Posterior cingulate gyrus (tissue), 11 donors: Measurements from ENCODE around the gene TRAF2.
"Not testable (repeated sequence)": the region's sequence is repeated elsewhere in the genome, so short reads cannot be mapped to it uniquely, and the experiment has no call there.

Source experiments
- DNase-seq, 10 donors: peaks; one replicate each; pipeline versions ENCODE4 v3.0.0 to v3.0.0-alpha.2; 2020 to 2021; ENCODE audit warnings: mixed read lengths in 3 of 10
- intact Hi-C: fragments of 100-400 bp; cut with DNase I; formaldehyde crosslinking; loops from one replicate; pipeline ENCODE4 v1.15.1; 2023

The TRAF2 gene

GRCh38 chr9:136869611-136870010 is 16.7 kb upstream of the TRAF2 start:
- intact Hi-C loops, DNase-seq: not testable (repeated sequence)

GRCh38 chr9:136875155-136875554 is 11.2 kb upstream of the TRAF2 start:
- intact Hi-C loops: no loop called here
- no peak for DNase-seq

- DNase-seq: no peak
These were observed 9.8 kb upstream of the TRAF2 start for GRCh38 chr9:136876476-136876875.

GRCh38 chr9:136880651-136881050 is 5.7 kb upstream of the TRAF2 start:
- intact Hi-C loops: no loop called here

More at GRCh38 chr9:136876476-136876875, 9.8 kb upstream of the TRAF2 start:
- intact Hi-C loops: no loop called here

GRCh38 chr9:136881691-136882108 is 4.6 kb upstream of the TRAF2 start:
- DNase-seq: no peak

More at GRCh38 chr9:136880651-136881050, 5.7 kb upstream of the TRAF2 start:
- DNase-seq: no peak

GRCh38 chr9:136882109-136882946 is 4.0 kb upstream of the TRAF2 start:
- intact Hi-C loops: no loop called here
- DNase-seq: no peak

More at GRCh38 chr9:136881691-136882108, 4.6 kb upstream of the TRAF2 start:
- intact Hi-C loops: no loop called here

GRCh38 chr9:136882947-136883283 is 3.4 kb upstream of the TRAF2 start:
- DNase-seq, intact Hi-C loops: not testable (repeated sequence)

- intact Hi-C loops, DNase-seq: not testable (repeated sequence)
These were observed 2.6 kb upstream of the TRAF2 start for GRCh38 chr9:136883670-136884069.

- DNase-seq: no peak
These were observed 588 bp downstream of the TRAF2 start for GRCh38 chr9:136886610-136887597.

GRCh38 chr9:136888454-136888853 is 2.1 kb downstream of the TRAF2 start:
- intact Hi-C loops: no loop called here
- no peak for DNase-seq

More at GRCh38 chr9:136886610-136887597, 588 bp downstream of the TRAF2 start:
- intact Hi-C loops: no loop called here

- intact Hi-C loops: no loop called here
- no peak for DNase-seq
These were observed 3.5 kb downstream of the TRAF2 start for GRCh38 chr9:136889858-136890257.

GRCh38 chr9:136890661-136891060 is 4.3 kb downstream of the TRAF2 start:
- intact Hi-C loops: no loop called here
- DNase-seq: no peak

- DNase-seq: no peak
- intact Hi-C loops: no loop called here
These were observed 9.7 kb downstream of the TRAF2 start for GRCh38 chr9:136896027-136896426.

GRCh38 chr9:136898483-136899100 is 12.3 kb downstream of the TRAF2 start:
- no peak for DNase-seq
- intact Hi-C loops: no loop called here

- no peak for DNase-seq
- intact Hi-C loops: no loop called here
These were observed 12.9 kb downstream of the TRAF2 start for GRCh38 chr9:136899196-136899595.

GRCh38 chr9:136900556-136900955 is 14.2 kb downstream of the TRAF2 start:
- intact Hi-C loops: no loop called here
- no peak for DNase-seq

GRCh38 chr9:136900988-136901515 is 14.7 kb downstream of the TRAF2 start:
- DNase-seq: no peak
- intact Hi-C loops: no loop called here

GRCh38 chr9:136901516-136902258 is 15.4 kb downstream of the TRAF2 start:
- no peak for DNase-seq
- intact Hi-C loops: no loop called here

GRCh38 chr9:136902259-136902821 is 16.0 kb downstream of the TRAF2 start:
- intact Hi-C loops: no loop called here
- no peak for DNase-seq
